ENCODE data around the gene OR2AG2. TPM values are rescaled to one million over a fixed set of nuclear protein-coding genes. Genes with fewer than 3 reads are reported as not detected.

Gene OR2AG2
- total RNA-seq, result under 1 TPM in 1 of 6 experiments, not detected in 5; 0.07 TPM
- long read RNA-seq, result 0 reads

- TF ChIP-seq POLR2A (IDR thresholded peaks at IDR 0.05) (no peak), CTCF (IDR thresholded peaks at IDR 0.05) (no peak)
- ATAC-seq (peak; percentile 43 to 69 (median 57)), DNase-seq (no peak)
- no peaks in the 10 kb centered on the region for H3K9me3 ChIP-seq
- H3K4me3 ChIP-seq, result no peak within 1 kb of the TSS
- H3K4me1 ChIP-seq, result no peaks in the 10 kb centered on the region
- no peaks in the 10 kb centered on the region for H3K36me3 ChIP-seq
- H3K27me3 ChIP-seq, result no peaks in the 10 kb centered on the region
- 70% methylated on average over 3 of the region's 4 CpGs for WGBS (ENCODE audit: insufficient coverage, low coverage, low lambda C conversion rate, missing lambda C conversion rate)
- intact Hi-C loops (cut with DNase I), result no loop called here
- no peak within 1 kb of the TSS for H3K27ac ChIP-seq
Measured at GRCh38 chr11:6771926-6772893, at the start of gene OR2AG2. OR2AG2 (minus strand) TSS chr11:6771976; CDS start chr11:6768957, 3,019 bp downstream.

GRCh38 chr11:6818967-6819366 is 47.2 kb upstream of the OR2AG2 start:
- Histone ChIP-seq H3K9me3 (no peaks in the 10 kb centered on the region), H3K27ac (no peak overlapping the region), H3K27me3 (no peaks in the 10 kb centered on the region), H3K4me1 (no peaks in the 10 kb centered on the region), H3K36me3 (no peaks in the 10 kb centered on the region), H3K4me3 (no peak overlapping the region)
- TF ChIP-seq CTCF (IDR thresholded peaks at IDR 0.05) (no peak), POLR2A (IDR thresholded peaks at IDR 0.05) (no peak)
- ATAC-seq (no peak), DNase-seq (no peak)
- intact Hi-C loops (cut with DNase I), result no loop called here
- WGBS (ENCODE audit: insufficient coverage, low coverage, low lambda C conversion rate, missing lambda C conversion rate), result 40% methylated on average over 2 of the region's 5 CpGs

GRCh38 chr11:6817694-6818093 is 45.9 kb upstream of the OR2AG2 start:
- DNase-seq, result no peak
- H3K9me3 ChIP-seq, result no peaks in the 10 kb centered on the region
- no peak overlapping the region for H3K27ac ChIP-seq
- no peak overlapping the region for H3K4me3 ChIP-seq
- no peaks in the 10 kb centered on the region for H3K4me1 ChIP-seq
- intact Hi-C loops (cut with DNase I), result no loop called here
- H3K36me3 ChIP-seq, result no peaks in the 10 kb centered on the region
- H3K27me3 ChIP-seq, result no peaks in the 10 kb centered on the region
- no CpG with 5 or more reads among the region's 1 CpG for WGBS (ENCODE audit: insufficient coverage, low coverage, low lambda C conversion rate, missing lambda C conversion rate)
- peak in 1 of 4 donors; percentile 10 for ATAC-seq
- no peak for TF ChIP-seq CTCF (IDR thresholded peaks at IDR 0.05)
- no peak for TF ChIP-seq POLR2A (IDR thresholded peaks at IDR 0.05)

DNA sequence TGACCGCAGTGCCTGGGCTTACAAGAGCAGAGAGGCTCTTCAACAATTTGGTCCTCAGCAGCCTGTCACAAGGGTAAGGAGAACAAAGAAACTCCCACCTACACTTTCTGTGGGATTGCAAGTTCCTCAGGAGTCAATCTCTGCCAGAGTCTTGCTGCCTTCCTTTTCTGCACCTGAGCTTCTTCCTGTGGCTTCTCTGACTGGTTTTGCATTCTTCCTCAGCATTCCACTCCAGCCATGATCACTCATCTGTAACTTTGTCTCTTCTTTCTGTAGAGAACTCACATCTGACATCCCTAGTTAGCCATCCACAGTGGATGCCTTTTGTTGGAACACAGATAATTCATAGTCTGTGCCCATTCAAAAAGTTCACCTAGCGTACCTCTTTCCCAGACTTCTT is 41.9 kb upstream of the OR2AG2 start:
- no peaks in the 10 kb centered on the region for H3K9me3 ChIP-seq
- no peak for ATAC-seq
- no peak overlapping the region for H3K4me3 ChIP-seq
- H3K36me3 ChIP-seq, result no peaks in the 10 kb centered on the region
- no peak for TF ChIP-seq CTCF (IDR thresholded peaks at IDR 0.05)
- no peaks in the 10 kb centered on the region for H3K27me3 ChIP-seq
- no peaks in the 10 kb centered on the region for H3K4me1 ChIP-seq
- intact Hi-C loops (cut with DNase I), result no loop called here
- H3K27ac ChIP-seq, result no peak overlapping the region
- WGBS (ENCODE audit: insufficient coverage, low coverage, low lambda C conversion rate, missing lambda C conversion rate), result 60% methylated on average over 1 of the region's 2 CpGs
- no peak for DNase-seq
